A549 (cell line): ENCODE measurements around the gene AKAP6.

Experiments used
- BHLHE40 ChIP-seq: IDR thresholded peaks from 2 replicates; pipeline ENCODE4 v1.6.1; 2012; ENCODE audit warnings: low read depth, low read length, inconsistent platforms
- CEBPB ChIP-seq, 2 experiments: fragments of >200 bp in 1 of 2; sonication (Bioruptor Twin) in 1 of 2; formaldehyde crosslinking in 1 of 2; IDR thresholded peaks; 2 replicates each; pipeline ENCODE4 v1.6.1; 2012 to 2016
- MAX ChIP-seq: IDR thresholded peaks from 2 replicates; pipeline ENCODE4 v1.6.1; 2012
- POLR2A ChIP-seq: IDR thresholded peaks from 2 replicates; pipeline ENCODE4 v1.6.1; 2012; ENCODE audit warnings: mild to moderate bottlenecking, low read length
- RNF2 ChIP-seq: fragments of 200-600 bp; sonication (generic); IDR thresholded peaks from 2 replicates; pipeline ENCODE4 v1.6.1; 2016; ENCODE audit warnings: low read depth, mild to moderate bottlenecking, antibody characterized with exemption, moderate library complexity, borderline replicate concordance
- TF ChIP-seq, protein P1 (sequence below): fragments of >200 bp; sonication (Bioruptor Twin); formaldehyde crosslinking; IDR thresholded peaks from 3 replicates; pipeline ENCODE4 v1.5.1; 2016

- TF ChIP-seq RNF2 (no peak), POLR2A (no peak), CEBPB (IDR thresholded peaks at IDR 0.05) (no peak), MAX (no peak), BHLHE40 (no peak)
- TF ChIP-seq, protein P1, sequence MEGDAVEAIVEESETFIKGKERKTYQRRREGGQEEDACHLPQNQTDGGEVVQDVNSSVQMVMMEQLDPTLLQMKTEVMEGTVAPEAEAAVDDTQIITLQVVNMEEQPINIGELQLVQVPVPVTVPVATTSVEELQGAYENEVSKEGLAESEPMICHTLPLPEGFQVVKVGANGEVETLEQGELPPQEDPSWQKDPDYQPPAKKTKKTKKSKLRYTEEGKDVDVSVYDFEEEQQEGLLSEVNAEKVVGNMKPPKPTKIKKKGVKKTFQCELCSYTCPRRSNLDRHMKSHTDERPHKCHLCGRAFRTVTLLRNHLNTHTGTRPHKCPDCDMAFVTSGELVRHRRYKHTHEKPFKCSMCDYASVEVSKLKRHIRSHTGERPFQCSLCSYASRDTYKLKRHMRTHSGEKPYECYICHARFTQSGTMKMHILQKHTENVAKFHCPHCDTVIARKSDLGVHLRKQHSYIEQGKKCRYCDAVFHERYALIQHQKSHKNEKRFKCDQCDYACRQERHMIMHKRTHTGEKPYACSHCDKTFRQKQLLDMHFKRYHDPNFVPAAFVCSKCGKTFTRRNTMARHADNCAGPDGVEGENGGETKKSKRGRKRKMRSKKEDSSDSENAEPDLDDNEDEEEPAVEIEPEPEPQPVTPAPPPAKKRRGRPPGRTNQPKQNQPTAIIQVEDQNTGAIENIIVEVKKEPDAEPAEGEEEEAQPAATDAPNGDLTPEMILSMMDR = no peak
Observed at GRCh38 chr14:32413967-32414640, 85.0 kb downstream of the AKAP6 start.
